Keratinocyte (primary cell): ENCODE results near the gene VASN. TPM values are rescaled to one million over a fixed set of nuclear protein-coding genes. Genes with fewer than 3 reads are reported as not detected.

Experiments used
- DNase-seq: peaks from one replicate; pipeline ENCODE4 v3.0.0-alpha.2; 2011; ENCODE audit warnings: low read depth, missing footprints, low spot score
- FAIRE-seq: peaks from 2 replicates; lab custom pipeline; 2011; peaks lifted over from hg19 to GRCh38; lab: Jason Lieb, UNC
- H2AFZ ChIP-seq: 2 replicates; pipeline ENCODE4 v1.6.0; 2012; ENCODE audit warnings: low read length, control low read depth, inconsistent platforms; ENCODE audit not compliant: control insufficient read depth
- H3K27ac ChIP-seq: 2 replicates; pipeline ENCODE4 v1.5.1; 2011; ENCODE audit warnings: low read length; ENCODE audit not compliant: control insufficient read depth, insufficient read depth
- H3K27me3 ChIP-seq: 3 replicates; pipeline ENCODE4 v1.6.0; 2011; ENCODE audit warnings: low read length; ENCODE audit not compliant: control insufficient read depth, insufficient read depth; ENCODE audit errors: extremely low read depth
- H3K36me3 ChIP-seq, 2 experiments: 2 replicates in 1 of 2; 3 replicates in 1 of 2; pipeline ENCODE4 v1.5.1; 2011; ENCODE audit warnings: low read length in 2 of 2, mild to moderate bottlenecking in 1 of 2; ENCODE audit not compliant: control insufficient read depth in 2 of 2, insufficient read depth in 2 of 2; ENCODE audit errors: extremely low read depth in 1 of 2
- H3K4me1 ChIP-seq: 3 replicates; pipeline ENCODE4 v1.5.1; 2011; ENCODE audit warnings: low read length; ENCODE audit not compliant: control insufficient read depth, insufficient read depth; ENCODE audit errors: extremely low read depth
- H3K4me2 ChIP-seq: 3 replicates; pipeline ENCODE4 v1.6.0; 2011; ENCODE audit warnings: low read depth, low read length; ENCODE audit not compliant: control insufficient read depth, insufficient read depth; ENCODE audit errors: extremely low read depth
- H3K4me3 ChIP-seq, 3 experiments: fragments of 200-600 bp in 1 of 3; sonication (generic) in 1 of 3; 2 replicates in 2 of 3; 3 replicates in 1 of 3; pipeline ENCODE4 v1.5.1; 2011 to 2016; ENCODE audit warnings: low read length in 3 of 3, mild to moderate bottlenecking in 3 of 3, control low read depth in 2 of 3, inconsistent platforms in 1 of 3, low read depth in 1 of 3, mixed read lengths in 1 of 3, mixed run types in 1 of 3, moderate library complexity in 1 of 3; ENCODE audit not compliant: control insufficient read depth in 2 of 3, insufficient read depth in 2 of 3; ENCODE audit errors: extremely low read depth in 1 of 3
- H3K79me2 ChIP-seq: 2 replicates; pipeline ENCODE4 v1.6.0; 2012; ENCODE audit warnings: low read length; ENCODE audit not compliant: control insufficient read depth, insufficient read depth
- H3K9ac ChIP-seq: 3 replicates; pipeline ENCODE4 v1.6.0; 2011; ENCODE audit warnings: low read length; ENCODE audit not compliant: control insufficient read depth, insufficient read depth; ENCODE audit errors: extremely low read depth
- H3K9me1 ChIP-seq: 3 replicates; pipeline ENCODE4 v1.6.0; 2011; ENCODE audit warnings: low read length; ENCODE audit not compliant: control insufficient read depth, insufficient read depth; ENCODE audit errors: extremely low read depth
- H3K9me3 ChIP-seq: 2 replicates; pipeline ENCODE4 v1.5.1; 2012; ENCODE audit warnings: low read depth, low read length; ENCODE audit not compliant: control insufficient read depth
- H4K20me1 ChIP-seq: 3 replicates; pipeline ENCODE4 v1.6.0; 2011; ENCODE audit warnings: low read length; ENCODE audit not compliant: control insufficient read depth, insufficient read depth; ENCODE audit errors: extremely low read depth
- EZH2 ChIP-seq: IDR thresholded peaks from one replicate; pipeline ENCODE4 v1.6.1; 2012; ENCODE audit warnings: inconsistent platforms, mild to moderate bottlenecking, low read length, moderate library complexity
- dilution Hi-C: fragments of 300-500 bp; cut with MboI; formaldehyde crosslinking; loops from one replicate; pipeline ENCODE4 v1.7.0; 2020; ENCODE audit warnings: low sequenced_read_pairs; ENCODE audit not compliant: extremely low pct_ligation_motif_present
- polyA plus RNA-seq, 5 experiments: library from polyadenylated mRNA; depleted of rRNA in 3 of 5; stranded (reverse) in 3 of 5; stranded (forward) in 1 of 5; unstranded in 1 of 5; fragments of >200 nt; gene quantifications; 1 replicate in 1 of 5; 2 replicates in 3 of 5; 3 replicates in 1 of 5; pipeline versions ENCODE4 v1.2.1 to v1.2.3, GENCODE V29; 2011 to 2012; ENCODE audit warnings: missing spikeins in 2 of 5, low read depth in 1 of 5, low replicate concordance in 1 of 5
- TF ChIP-seq, protein P1 (sequence below), 3 experiments: IDR thresholded peaks in 1 of 3; conservative IDR thresholded peaks in 1 of 3; optimal IDR thresholded peaks in 1 of 3; 2 replicates in 2 of 3; 3 replicates in 1 of 3; pipeline versions ENCODE3 to v1.5.1; 2011; ENCODE audit warnings: low read length in 3 of 3, mild to moderate bottlenecking in 3 of 3, moderate library complexity in 2 of 3, control low read depth in 1 of 3, inconsistent platforms in 1 of 3; ENCODE audit not compliant: insufficient read depth in 2 of 3; ENCODE audit errors: extremely low read depth in 1 of 3

Gene VASN
- polyA plus RNA-seq, 1 donor (not counting 4 experiments of a cell fraction or from before 2014, with no cell fraction given), result 0.37 TPM

DNA sequence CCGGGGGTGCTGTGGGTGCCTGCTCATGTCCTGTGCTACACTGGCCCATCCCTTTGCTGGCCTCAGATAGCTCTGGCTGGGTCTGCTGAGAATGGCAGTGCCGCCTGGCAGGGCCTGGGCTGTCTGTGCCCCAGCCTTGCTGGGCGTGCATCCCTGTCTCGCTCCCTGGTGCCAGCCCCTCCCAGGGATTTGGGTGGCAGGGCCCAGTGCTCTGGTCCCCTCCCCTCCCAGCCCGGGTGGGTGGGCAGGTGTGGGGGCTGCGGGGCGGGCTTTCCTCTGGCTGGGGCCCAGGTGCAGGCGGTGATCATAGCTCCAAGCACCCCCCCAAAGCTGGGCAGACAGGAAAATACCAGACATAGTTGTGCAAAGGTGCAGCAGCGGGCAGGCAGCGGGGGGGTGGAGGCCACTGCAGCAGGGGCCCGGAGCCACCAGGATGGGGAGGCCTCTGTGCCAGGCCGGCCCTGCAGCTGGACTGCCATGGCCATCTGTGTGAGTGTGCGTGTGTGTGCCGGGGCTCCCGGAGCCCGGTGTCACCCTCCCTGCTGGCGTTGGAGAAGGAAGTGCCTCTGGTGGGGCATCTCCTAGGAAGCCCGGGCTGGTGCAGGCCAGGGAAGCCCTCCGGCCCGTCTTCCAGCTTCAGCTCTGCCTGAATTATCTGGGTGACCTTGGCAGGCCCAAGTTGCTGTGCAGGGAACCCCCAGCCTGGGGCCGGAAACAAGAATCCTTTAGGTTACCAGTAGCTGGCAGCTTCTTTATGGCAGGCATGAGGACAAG, 48.4 kb upstream of the VASN start:
- FAIRE-seq, result no peak
- TF ChIP-seq EZH2, result no peak
- TF ChIP-seq, protein P1, sequence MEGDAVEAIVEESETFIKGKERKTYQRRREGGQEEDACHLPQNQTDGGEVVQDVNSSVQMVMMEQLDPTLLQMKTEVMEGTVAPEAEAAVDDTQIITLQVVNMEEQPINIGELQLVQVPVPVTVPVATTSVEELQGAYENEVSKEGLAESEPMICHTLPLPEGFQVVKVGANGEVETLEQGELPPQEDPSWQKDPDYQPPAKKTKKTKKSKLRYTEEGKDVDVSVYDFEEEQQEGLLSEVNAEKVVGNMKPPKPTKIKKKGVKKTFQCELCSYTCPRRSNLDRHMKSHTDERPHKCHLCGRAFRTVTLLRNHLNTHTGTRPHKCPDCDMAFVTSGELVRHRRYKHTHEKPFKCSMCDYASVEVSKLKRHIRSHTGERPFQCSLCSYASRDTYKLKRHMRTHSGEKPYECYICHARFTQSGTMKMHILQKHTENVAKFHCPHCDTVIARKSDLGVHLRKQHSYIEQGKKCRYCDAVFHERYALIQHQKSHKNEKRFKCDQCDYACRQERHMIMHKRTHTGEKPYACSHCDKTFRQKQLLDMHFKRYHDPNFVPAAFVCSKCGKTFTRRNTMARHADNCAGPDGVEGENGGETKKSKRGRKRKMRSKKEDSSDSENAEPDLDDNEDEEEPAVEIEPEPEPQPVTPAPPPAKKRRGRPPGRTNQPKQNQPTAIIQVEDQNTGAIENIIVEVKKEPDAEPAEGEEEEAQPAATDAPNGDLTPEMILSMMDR (optimal IDR thresholded peaks at IDR 0.05 in 1 of 3, IDR thresholded peaks at IDR 0.05 in 1 of 3, conservative IDR thresholded peaks at IDR 0.05 in 1 of 3; ENCODE audit: extremely low read depth in 1 of 3, insufficient read depth in 2 of 3, low read length in 3 of 3), result no peak
- Histone ChIP-seq H3K4me2 (peak overlapping the region; percentile 37), H3K9me3 (no peaks in the 10 kb centered on the region), H3K36me3 (no peaks in the 10 kb centered on the region), H3K9me1 (no peaks in the 10 kb centered on the region), H3K27me3 (no peaks in the 10 kb centered on the region), H3K9ac (peak overlapping the region; percentile 42), H3K4me1 (peaks cover 33% of the 10 kb centered on the region), H3K27ac (no peak overlapping the region), H2AFZ (no peak overlapping the region), H3K79me2 (peaks cover 64% of the 10 kb centered on the region), H3K4me3 (no peak overlapping the region), H4K20me1 (peaks cover 12% of the 10 kb centered on the region)
- dilution Hi-C loops, result no loop called here
- DNase-seq, result no peak

DNA sequence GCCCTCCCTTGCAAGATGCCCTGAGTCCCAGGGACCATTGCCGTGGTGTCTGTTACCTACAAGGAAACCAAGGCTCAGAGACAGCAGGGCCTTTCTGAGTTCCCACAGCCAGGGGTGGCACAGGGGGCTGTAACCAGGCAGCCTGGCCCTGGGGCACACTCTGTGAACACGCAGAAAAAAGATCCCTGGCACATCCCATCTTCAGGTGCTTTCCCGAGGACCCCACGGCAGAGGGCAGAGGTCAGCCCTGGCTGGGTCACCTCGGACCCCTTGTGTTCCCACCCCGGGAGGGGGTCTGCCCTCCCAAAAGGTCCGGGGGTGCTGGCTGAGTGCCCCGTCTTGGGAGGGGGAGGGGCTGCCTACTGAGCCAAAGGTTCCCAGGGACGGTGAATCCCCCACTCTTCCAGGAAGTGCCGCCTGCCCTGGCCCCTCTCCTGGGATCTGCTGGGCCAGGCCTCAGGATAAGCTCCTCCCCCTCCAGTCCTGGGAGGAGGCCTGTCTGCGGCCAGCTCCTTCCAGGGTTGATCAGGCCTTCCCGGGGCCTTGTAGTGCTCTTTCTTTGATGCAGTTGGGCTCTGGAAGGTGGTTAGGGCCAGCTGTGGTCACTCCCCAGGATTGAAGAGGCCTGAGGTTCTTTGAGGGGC, 47.7 kb upstream of the VASN start:
- H3K4me2 ChIP-seq, result peak overlapping the region; percentile 37
- peaks cover 66% of the 10 kb centered on the region for H3K79me2 ChIP-seq
- peak overlapping the region; percentile 42 for H3K9ac ChIP-seq
- no peaks in the 10 kb centered on the region for H3K36me3 ChIP-seq
- no peaks in the 10 kb centered on the region for H3K27me3 ChIP-seq
- H3K9me1 ChIP-seq, result no peaks in the 10 kb centered on the region
- no peak overlapping the region for H2AFZ ChIP-seq
- no peaks in the 10 kb centered on the region for H3K9me3 ChIP-seq
- no peak for TF ChIP-seq EZH2
- TF ChIP-seq, protein P1 (optimal IDR thresholded peaks at IDR 0.05 in 1 of 3, IDR thresholded peaks at IDR 0.05 in 1 of 3, conservative IDR thresholded peaks at IDR 0.05 in 1 of 3; ENCODE audit: extremely low read depth in 1 of 3, insufficient read depth in 2 of 3, low read length in 3 of 3), result no peak
- dilution Hi-C loops, result no loop called here
- peaks cover 33% of the 10 kb centered on the region for H3K4me1 ChIP-seq
- H3K4me3 ChIP-seq, result no peak overlapping the region
- no peak overlapping the region for H3K27ac ChIP-seq
- no peak for DNase-seq
- H4K20me1 ChIP-seq, result peaks cover 12% of the 10 kb centered on the region
- FAIRE-seq, result no peak
